ENCODE measurements around the gene FAM131A. TPM values are rescaled to one million over a fixed set of nuclear protein-coding genes. Genes with fewer than 3 reads are reported as not detected.

Gene FAM131A
- total RNA-seq, 1 donor from 2014 or later = 19.7 TPM

GRCh38 chr3:184372296-184372821 lies 35.0 kb downstream of the FAM131A start:
- Mint-ChIP-seq H3K27ac (ENCODE audit: unreplicated experiment) (no peak overlapping the region), H3K9me3 (no peaks in the 10 kb centered on the region), H3K4me3 (no peak overlapping the region), H3K27me3 (ENCODE audit: low read depth) (peaks cover 38% of the 10 kb centered on the region), H3K4me1 (peaks cover 4% of the 10 kb centered on the region), H3K36me3 (ENCODE audit: low read depth) (peaks cover 16% of the 10 kb centered on the region)
- TF ChIP-seq CTCF (conservative IDR thresholded peaks at IDR 0.05) = no peak
- DNase-seq (ENCODE audit: low read depth, low spot score) = no peak

- H3K4me1 Mint-ChIP-seq = peaks cover 9% of the 10 kb centered on the region
- no peak for TF ChIP-seq CTCF (conservative IDR thresholded peaks at IDR 0.05)
- H3K36me3 Mint-ChIP-seq (ENCODE audit: low read depth) = peaks cover 14% of the 10 kb centered on the region
- peaks cover 43% of the 10 kb centered on the region for H3K27me3 Mint-ChIP-seq (ENCODE audit: low read depth)
- H3K4me3 Mint-ChIP-seq = no peak overlapping the region
- H3K9me3 Mint-ChIP-seq = no peaks in the 10 kb centered on the region
- H3K27ac Mint-ChIP-seq (ENCODE audit: unreplicated experiment) = no peak overlapping the region
- no peak for DNase-seq (ENCODE audit: low read depth, low spot score)
Measured at GRCh38 chr3:184372911-184373310, 35.5 kb downstream of the FAM131A start.

GRCh38 chr3:184373422-184373821 lies 36.0 kb downstream of the FAM131A start:
- Mint-ChIP-seq H3K4me1 (peaks cover 13% of the 10 kb centered on the region), H3K27ac (ENCODE audit: unreplicated experiment) (no peak overlapping the region), H3K36me3 (ENCODE audit: low read depth) (peaks cover 11% of the 10 kb centered on the region), H3K4me3 (no peak overlapping the region), H3K9me3 (no peaks in the 10 kb centered on the region), H3K27me3 (ENCODE audit: low read depth) (peaks cover 48% of the 10 kb centered on the region)
- no peak for TF ChIP-seq CTCF (conservative IDR thresholded peaks at IDR 0.05)
- no peak for DNase-seq (ENCODE audit: low read depth, low spot score)

GRCh38 chr3:184375747-184376461 lies 38.5 kb downstream of the FAM131A start:
- H3K4me1 Mint-ChIP-seq = peaks cover 21% of the 10 kb centered on the region
- no peak for DNase-seq (ENCODE audit: low read depth, low spot score)
- no peak for TF ChIP-seq CTCF (conservative IDR thresholded peaks at IDR 0.05)
- H3K4me3 Mint-ChIP-seq = peak overlapping the region; percentile 52
- H3K27ac Mint-ChIP-seq (ENCODE audit: unreplicated experiment) = no peak overlapping the region
- H3K27me3 Mint-ChIP-seq (ENCODE audit: low read depth) = peaks cover 60% of the 10 kb centered on the region
- H3K36me3 Mint-ChIP-seq (ENCODE audit: low read depth) = no peaks in the 10 kb centered on the region
- no peaks in the 10 kb centered on the region for H3K9me3 Mint-ChIP-seq

- Mint-ChIP-seq H3K27ac (ENCODE audit: unreplicated experiment) (no peak overlapping the region), H3K4me3 (peak overlapping the region; percentile 80), H3K27me3 (ENCODE audit: low read depth) (peaks cover 67% of the 10 kb centered on the region), H3K4me1 (peaks cover 17% of the 10 kb centered on the region), H3K9me3 (no peaks in the 10 kb centered on the region), H3K36me3 (ENCODE audit: low read depth) (no peaks in the 10 kb centered on the region)
- TF ChIP-seq CTCF (conservative IDR thresholded peaks at IDR 0.05) = no peak
- DNase-seq (ENCODE audit: low read depth, low spot score) = no peak
Measured at GRCh38 chr3:184377374-184377773, 40.0 kb downstream of the FAM131A start.
